CD8-positive, alpha-beta memory T cell (primary cell): ENCODE data around the gene KIF3C. TPM values are rescaled to one million over a fixed set of nuclear protein-coding genes. Genes with fewer than 3 reads are reported as not detected.
"Not testable (repeated sequence)": the region's sequence is repeated elsewhere in the genome, so short reads cannot be mapped to it uniquely, and the experiment has no call there.

ENCODE experiments used
- CTCF ChIA-PET: fragments of 350-600 bp; sonication (Branson Sonifier 250); formaldehyde crosslinking; loops from one replicate; lab custom pipeline; 2021; ENCODE audit warnings: antibody characterized with exemption; lab: Charles Lee
- POLR2A ChIA-PET: fragments of 350-600 bp; sonication (Branson Sonifier 250); formaldehyde crosslinking; loops from one replicate; lab custom pipeline; 2021; ENCODE audit warnings: antibody characterized with exemption; lab: Charles Lee
- DNase-seq, 5 donors: peaks; one replicate each; pipeline versions ENCODE4 v3.0.0 to v3.0.0-alpha.2; 2020 to 2022; ENCODE audit warnings: mixed read lengths in 1 of 5
- H3K27ac ChIP-seq: one replicate; pipeline ENCODE4 v1.7.0; 2013; ENCODE audit warnings: low read depth, mild to moderate bottlenecking, low read length, moderate library complexity
- H3K27me3 ChIP-seq: 2 replicates; pipeline ENCODE4 v1.7.0; 2013; ENCODE audit warnings: low read length, mild to moderate bottlenecking; ENCODE audit not compliant: insufficient read depth, poor library complexity, severe bottlenecking
- H3K36me3 ChIP-seq: 2 replicates; pipeline ENCODE4 v1.7.0; 2013; ENCODE audit warnings: mild to moderate bottlenecking, low read length, moderate library complexity; ENCODE audit not compliant: insufficient read depth
- H3K4me1 ChIP-seq: 2 replicates; pipeline ENCODE4 v1.7.0; 2013; ENCODE audit warnings: mild to moderate bottlenecking, low read length, moderate library complexity; ENCODE audit not compliant: insufficient read depth
- H3K4me3 ChIP-seq: 2 replicates; pipeline ENCODE4 v1.7.0; 2013; ENCODE audit warnings: mild to moderate bottlenecking, low read length
- H3K9me3 ChIP-seq: 2 replicates; pipeline ENCODE4 v1.7.0; 2013; ENCODE audit warnings: mild to moderate bottlenecking, low read length
- H3K27ac Mint-ChIP-seq, 8 donors: one replicate each; pipeline ENCODE4 v1.8.0; 2020 to 2021; ENCODE audit warnings: mixed read lengths in 8 of 8, mild to moderate bottlenecking in 6 of 8, inconsistent platforms in 3 of 8, moderate library complexity in 3 of 8
- H3K27me3 Mint-ChIP-seq, 2 donors: one replicate each; pipeline ENCODE4 v1.8.0; 2020 to 2021; ENCODE audit warnings: mixed read lengths in 2 of 2, mild to moderate bottlenecking in 1 of 2, moderate library complexity in 1 of 2
- H3K36me3 Mint-ChIP-seq, 3 donors: one replicate each; pipeline ENCODE4 v1.8.0; 2020 to 2021; ENCODE audit warnings: mixed read lengths in 3 of 3, inconsistent platforms in 1 of 3, mild to moderate bottlenecking in 1 of 3
- H3K4me1 Mint-ChIP-seq, 3 donors: one replicate each; pipeline ENCODE4 v1.8.0; 2020 to 2021; ENCODE audit warnings: mixed read lengths in 3 of 3, inconsistent platforms in 1 of 3, mild to moderate bottlenecking in 1 of 3
- H3K4me3 Mint-ChIP-seq, 7 donors: one replicate each; pipeline ENCODE4 v1.8.0; 2020 to 2021; ENCODE audit warnings: mixed read lengths in 7 of 7, mild to moderate bottlenecking in 6 of 7, moderate library complexity in 4 of 7, inconsistent platforms in 2 of 7
- H3K9me3 Mint-ChIP-seq, 5 donors: one replicate each; pipeline ENCODE4 v1.8.0; 2020 to 2022; ENCODE audit warnings: mixed read lengths in 5 of 5, mild to moderate bottlenecking in 3 of 5, moderate library complexity in 2 of 5, inconsistent platforms in 1 of 5
- polyA plus RNA-seq: library from polyadenylated mRNA; unstranded; fragments of 300-500 nt; fragmentation: Illumina TruSeq; gene quantifications from one replicate; pipeline ENCODE4 v1.2.3, GENCODE V29; 2021
- total RNA-seq, 2 experiments: library from RNA; stranded (reverse); gene quantifications; one replicate each; pipeline ENCODE4 v1.2.3, GENCODE V29; 2021

The KIF3C gene
- total and polyA plus RNA-seq, 3 experiments from 2014 or later: 1.5 to 5.5 (median 4.9) TPM

GRCh38 chr2:25920336-25920735 is 62.0 kb downstream of the KIF3C start:
- no peaks in the 10 kb centered on the region for H3K9me3 Mint-ChIP-seq
- H3K27ac Mint-ChIP-seq: no peak overlapping the region
- no peaks in the 10 kb centered on the region for H3K9me3 ChIP-seq
- no peak for DNase-seq
- no peaks in the 10 kb centered on the region for H3K36me3 ChIP-seq
- H3K27me3 Mint-ChIP-seq: peaks cover 0 to 3% of the 10 kb centered on the region in 2 donors
- no peak overlapping the region for H3K4me3 Mint-ChIP-seq
- POLR2A ChIA-PET: interaction anchor here (0.6 kb wide), 1 partner anchor 18 kb away, joined by 3 read pairs; no protein-coding TSS in a partner anchor
- H3K36me3 Mint-ChIP-seq: no peaks in the 10 kb centered on the region
- no peak overlapping the region for H3K27ac ChIP-seq
- H3K4me1 Mint-ChIP-seq: peaks cover 9 to 12% (median 12%) of the 10 kb centered on the region in 3 donors
- peaks cover 5% of the 10 kb centered on the region for H3K4me1 ChIP-seq
- H3K27me3 ChIP-seq: no peaks in the 10 kb centered on the region
- no peak overlapping the region for H3K4me3 ChIP-seq
- CTCF ChIA-PET: no interaction called here

GRCh38 chr2:25917832-25918231 is 64.5 kb downstream of the KIF3C start:
- Mint-ChIP-seq H3K27ac (no peak overlapping the region), H3K9me3 (no peaks in the 10 kb centered on the region), H3K4me3 (no peak overlapping the region), H3K36me3 (no peaks in the 10 kb centered on the region), H3K27me3 (peaks cover 0 to 3% of the 10 kb centered on the region in 2 donors), H3K4me1 (peaks cover 11 to 23% (median 12%) of the 10 kb centered on the region in 3 donors)
- Histone ChIP-seq H3K27ac (no peak overlapping the region), H3K27me3 (no peaks in the 10 kb centered on the region), H3K4me3 (no peak overlapping the region), H3K36me3 (no peaks in the 10 kb centered on the region), H3K9me3 (no peaks in the 10 kb centered on the region), H3K4me1 (peaks cover 5% of the 10 kb centered on the region)
- ChIA-PET POLR2A (interaction anchor here (0.6 kb wide), 1 partner anchor 1876 kb away, joined by 3 read pairs; no protein-coding TSS in a partner anchor), CTCF (no interaction called here)
- no peak for DNase-seq

- H3K27me3 Mint-ChIP-seq, H3K36me3 ChIP-seq, CTCF ChIA-PET, DNase-seq, H3K9me3 ChIP-seq, H3K4me3 ChIP-seq, H3K27ac ChIP-seq, H3K27ac Mint-ChIP-seq, H3K27me3 ChIP-seq, H3K9me3 Mint-ChIP-seq, H3K36me3 Mint-ChIP-seq, H3K4me3 Mint-ChIP-seq, H3K4me1 ChIP-seq: not testable (repeated sequence)
- POLR2A ChIA-PET: interaction anchor here (0.6 kb wide), 1 partner anchor 1876 kb away, joined by 3 read pairs; no protein-coding TSS in a partner anchor
- peaks cover 11 to 24% (median 12%) of the 10 kb centered on the region in 3 donors for H3K4me1 Mint-ChIP-seq
These were observed 64.9 kb downstream of the KIF3C start for GRCh38 chr2:25917411-25917810.

- H3K36me3 ChIP-seq, H3K4me1 ChIP-seq, H3K9me3 Mint-ChIP-seq, H3K27me3 ChIP-seq, H3K36me3 Mint-ChIP-seq, H3K9me3 ChIP-seq, H3K27ac ChIP-seq, H3K27me3 Mint-ChIP-seq: not testable (repeated sequence)
- ChIA-PET CTCF (interaction anchor here (0.7 to 1.6 kb wide), 2 partner anchors 20 to 309 kb away, joined by 4 read pairs; no protein-coding TSS in a partner anchor), POLR2A (interaction anchor here (0.6 to 1.0 kb wide), 2 partner anchors 8 to 37 kb away, joined by 3 read pairs; no protein-coding TSS in a partner anchor)
- peak overlapping the region; percentile 61 for H3K4me3 ChIP-seq
- peak overlapping the region; percentile 77 to 86 (median 83) for H3K4me3 Mint-ChIP-seq
- peak overlapping the region; percentile 15 to 89 (median 76) for H3K27ac Mint-ChIP-seq
- peak; percentile 3 to 51 (median 26) for DNase-seq
- peaks cover 11 to 24% (median 12%) of the 10 kb centered on the region in 3 donors for H3K4me1 Mint-ChIP-seq
These were observed 66.1 kb downstream of the KIF3C start for GRCh38 chr2:25915944-25916772.

GRCh38 chr2:25915411-25915810 is 66.9 kb downstream of the KIF3C start:
- H3K9me3 ChIP-seq, H3K36me3 ChIP-seq, POLR2A ChIA-PET, H3K4me1 ChIP-seq, H3K4me3 ChIP-seq, DNase-seq, H3K27ac ChIP-seq, H3K9me3 Mint-ChIP-seq, H3K27ac Mint-ChIP-seq, H3K4me3 Mint-ChIP-seq, H3K36me3 Mint-ChIP-seq, H3K27me3 ChIP-seq, H3K27me3 Mint-ChIP-seq: not testable (repeated sequence)
- CTCF ChIA-PET: interaction anchor here (1.6 kb wide), 1 partner anchor 19 kb away, joined by 4 read pairs; no protein-coding TSS in a partner anchor
- peaks cover 11 to 24% (median 12%) of the 10 kb centered on the region in 3 donors for H3K4me1 Mint-ChIP-seq

- H3K27me3 Mint-ChIP-seq, H3K27ac ChIP-seq, H3K9me3 Mint-ChIP-seq, DNase-seq, H3K36me3 ChIP-seq, CTCF ChIA-PET, H3K36me3 Mint-ChIP-seq, H3K4me1 ChIP-seq, H3K9me3 ChIP-seq, H3K27ac Mint-ChIP-seq, H3K27me3 ChIP-seq, H3K4me3 ChIP-seq, POLR2A ChIA-PET, H3K4me3 Mint-ChIP-seq: not testable (repeated sequence)
- peaks cover 11 to 24% (median 12%) of the 10 kb centered on the region in 3 donors for H3K4me1 Mint-ChIP-seq
These were observed 68.7 kb downstream of the KIF3C start for GRCh38 chr2:25913696-25913973.

GRCh38 chr2:25912851-25913695 is 69.2 kb downstream of the KIF3C start:
- Histone ChIP-seq H3K4me1 (peaks cover 5% of the 10 kb centered on the region), H3K27ac (no peak overlapping the region), H3K9me3 (no peaks in the 10 kb centered on the region), H3K36me3 (no peaks in the 10 kb centered on the region), H3K27me3 (no peaks in the 10 kb centered on the region), H3K4me3 (no peak overlapping the region)
- no peak for DNase-seq
- H3K9me3 Mint-ChIP-seq: no peaks in the 10 kb centered on the region
- peaks cover 0 to 3% of the 10 kb centered on the region in 2 donors for H3K27me3 Mint-ChIP-seq
- ChIA-PET CTCF (no interaction called here), POLR2A (no interaction called here)
- no peak overlapping the region for H3K27ac Mint-ChIP-seq
- peaks cover 11 to 24% (median 12%) of the 10 kb centered on the region in 3 donors for H3K4me1 Mint-ChIP-seq
- peak overlapping the region in 1 of 7 donors; percentile 10 for H3K4me3 Mint-ChIP-seq
- no peaks in the 10 kb centered on the region for H3K36me3 Mint-ChIP-seq

GRCh38 chr2:25909574-25909973 is 72.7 kb downstream of the KIF3C start:
- H3K36me3 Mint-ChIP-seq, DNase-seq, H3K4me3 ChIP-seq, CTCF ChIA-PET, H3K36me3 ChIP-seq, H3K27ac ChIP-seq, H3K9me3 Mint-ChIP-seq, H3K4me3 Mint-ChIP-seq, H3K9me3 ChIP-seq, POLR2A ChIA-PET, H3K27ac Mint-ChIP-seq, H3K4me1 ChIP-seq, H3K27me3 ChIP-seq: not testable (repeated sequence)
- Mint-ChIP-seq H3K4me1 (peaks cover 0 to 13% (median 2%) of the 10 kb centered on the region in 3 donors), H3K27me3 (peaks cover 5 to 10% of the 10 kb centered on the region in 2 donors)
